GM18498 (cell line): ENCODE data around the gene SMARCAL1.
"Not testable (repeated sequence)": the region's sequence is repeated elsewhere in the genome, so short reads cannot be mapped to it uniquely, and the experiment has no call there.

ENCODE experiments used
- ATAC-seq: cut with Tn5 transposase; IDR thresholded peaks from one replicate; pipeline ENCODE4 v1.9.1; 2021; ENCODE audit warnings: mild to moderate bottlenecking, moderate library complexity; ENCODE audit not compliant: unreplicated experiment

The SMARCAL1 gene

GRCh38 chr2:216498379-216499352, 86.4 kb downstream of the SMARCAL1 start, which contains the start of gene RPL37A:
TSS of gene RPL37A (plus strand) at chr2:216498844. CDS start at chr2:216498875, 31 bp downstream.
- ATAC-seq = peak; percentile 93

GRCh38 chr2:216499641-216500218, 87.4 kb downstream of the SMARCAL1 start:
- no peak for ATAC-seq

GRCh38 chr2:216500572-216500971, 88.3 kb downstream of the SMARCAL1 start:
- ATAC-seq = no peak

- no peak for ATAC-seq
These were observed 89.6 kb downstream of the SMARCAL1 start for GRCh38 chr2:216501854-216502253.

- ATAC-seq = no peak
These were observed 90.3 kb downstream of the SMARCAL1 start for GRCh38 chr2:216502381-216503158.

- no peak for ATAC-seq
These were observed 90.9 kb downstream of the SMARCAL1 start for GRCh38 chr2:216503159-216503629.

- ATAC-seq = no peak
These were observed 91.6 kb downstream of the SMARCAL1 start for GRCh38 chr2:216503697-216504375.

GRCh38 chr2:216504376-216504762, 92.1 kb downstream of the SMARCAL1 start:
- ATAC-seq = no peak

- ATAC-seq = no peak
These were observed 93.1 kb downstream of the SMARCAL1 start for GRCh38 chr2:216505133-216506106.

- no peak for ATAC-seq
These were observed 95.2 kb downstream of the SMARCAL1 start for GRCh38 chr2:216507220-216508160.

GRCh38 chr2:216508229-216508628, 95.9 kb downstream of the SMARCAL1 start:
- no peak for ATAC-seq

GRCh38 chr2:216516730-216517350, 104.6 kb downstream of the SMARCAL1 start:
- no peak for ATAC-seq

GRCh38 chr2:216517447-216518225, 105.4 kb downstream of the SMARCAL1 start:
- ATAC-seq = no peak

GRCh38 chr2:216518566-216519119, 106.4 kb downstream of the SMARCAL1 start:
- ATAC-seq = not testable (repeated sequence)

- peak; percentile 75 for ATAC-seq
These were observed 107.0 kb downstream of the SMARCAL1 start for GRCh38 chr2:216519154-216519762.

GRCh38 chr2:216520112-216520511, 107.8 kb downstream of the SMARCAL1 start:
- ATAC-seq = no peak
